ENCODE measurements around the gene OR7D4. TPM values are rescaled to one million over a fixed set of nuclear protein-coding genes. Genes with fewer than 3 reads are reported as not detected.

OR7D4 gene
- total RNA-seq, 1 experiment from 2014 or later = not detected

DNA sequence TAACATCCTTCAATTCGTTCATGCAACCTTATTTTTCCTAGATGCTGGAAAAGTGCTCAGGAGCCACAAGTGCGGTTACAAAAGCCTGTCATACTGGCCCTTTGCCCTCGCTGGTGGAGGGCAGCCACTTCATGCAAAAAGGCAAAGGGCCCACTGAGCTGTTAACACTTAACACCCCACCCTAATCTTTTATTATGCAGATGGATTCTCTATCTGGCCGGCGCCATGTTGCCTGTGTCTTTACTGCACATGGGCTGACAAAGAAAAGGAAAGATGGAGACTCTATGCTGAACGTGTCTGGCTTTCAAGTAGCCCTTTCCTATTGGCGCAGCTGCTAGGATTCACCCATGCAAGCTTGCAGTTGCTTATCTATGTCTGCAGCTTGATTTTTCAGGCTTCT, 29.9 kb downstream of the OR7D4 start:
- ChIA-PET POLR2A (no interaction called here), CTCF (interaction anchor here (1.3 kb wide), 1 partner anchor 16 kb away, joined by 3 read pairs; no protein-coding TSS in a partner anchor)
- TF ChIP-seq, protein P1, sequence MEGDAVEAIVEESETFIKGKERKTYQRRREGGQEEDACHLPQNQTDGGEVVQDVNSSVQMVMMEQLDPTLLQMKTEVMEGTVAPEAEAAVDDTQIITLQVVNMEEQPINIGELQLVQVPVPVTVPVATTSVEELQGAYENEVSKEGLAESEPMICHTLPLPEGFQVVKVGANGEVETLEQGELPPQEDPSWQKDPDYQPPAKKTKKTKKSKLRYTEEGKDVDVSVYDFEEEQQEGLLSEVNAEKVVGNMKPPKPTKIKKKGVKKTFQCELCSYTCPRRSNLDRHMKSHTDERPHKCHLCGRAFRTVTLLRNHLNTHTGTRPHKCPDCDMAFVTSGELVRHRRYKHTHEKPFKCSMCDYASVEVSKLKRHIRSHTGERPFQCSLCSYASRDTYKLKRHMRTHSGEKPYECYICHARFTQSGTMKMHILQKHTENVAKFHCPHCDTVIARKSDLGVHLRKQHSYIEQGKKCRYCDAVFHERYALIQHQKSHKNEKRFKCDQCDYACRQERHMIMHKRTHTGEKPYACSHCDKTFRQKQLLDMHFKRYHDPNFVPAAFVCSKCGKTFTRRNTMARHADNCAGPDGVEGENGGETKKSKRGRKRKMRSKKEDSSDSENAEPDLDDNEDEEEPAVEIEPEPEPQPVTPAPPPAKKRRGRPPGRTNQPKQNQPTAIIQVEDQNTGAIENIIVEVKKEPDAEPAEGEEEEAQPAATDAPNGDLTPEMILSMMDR (IDR thresholded peaks at IDR 0.05; ENCODE audit: unreplicated experiment) = no peak
- H3K4me1 Mint-ChIP-seq (ENCODE audit: insufficient read depth, unreplicated experiment) = no peaks in the 10 kb centered on the region
- H3K27ac Mint-ChIP-seq (ENCODE audit: low read depth, unreplicated experiment) = no peak overlapping the region
- peaks cover 25% of the 10 kb centered on the region for H3K9me3 Mint-ChIP-seq (ENCODE audit: unreplicated experiment)
- BruUV-seq (replicated peaks) = no TSS peak
- no peak for DNase-seq (ENCODE audit: unreplicated experiment)
- no peaks in the 10 kb centered on the region for H3K27me3 Mint-ChIP-seq (ENCODE audit: insufficient read depth, unreplicated experiment)
- intact Hi-C loops (cut with micrococcal nuclease) = no loop called here
- H3K4me3 Mint-ChIP-seq (ENCODE audit: unreplicated experiment) = no peak overlapping the region
- no peaks in the 10 kb centered on the region for H3K36me3 Mint-ChIP-seq (ENCODE audit: insufficient read depth, unreplicated experiment)

DNA sequence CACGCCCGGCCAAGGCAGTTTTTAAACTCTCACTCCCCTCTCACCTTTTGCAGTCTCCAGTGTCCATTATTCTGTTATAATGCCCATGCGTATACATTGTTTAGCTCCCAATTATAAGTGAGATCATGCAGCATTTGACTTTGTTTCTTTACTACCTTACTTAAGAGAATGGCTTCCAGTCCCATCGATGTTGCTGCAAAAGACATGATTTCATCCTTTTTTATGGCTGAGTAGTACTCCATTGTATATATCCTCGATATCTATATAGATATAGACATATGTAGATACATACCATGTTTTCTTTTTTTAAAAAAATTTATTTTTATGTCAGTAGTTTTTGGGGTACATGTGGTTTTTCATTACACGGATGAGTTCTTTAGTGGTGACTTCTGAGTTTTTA, 32.2 kb downstream of the OR7D4 start:
- H3K9me3 Mint-ChIP-seq (ENCODE audit: unreplicated experiment) = peaks cover 18% of the 10 kb centered on the region

DNA sequence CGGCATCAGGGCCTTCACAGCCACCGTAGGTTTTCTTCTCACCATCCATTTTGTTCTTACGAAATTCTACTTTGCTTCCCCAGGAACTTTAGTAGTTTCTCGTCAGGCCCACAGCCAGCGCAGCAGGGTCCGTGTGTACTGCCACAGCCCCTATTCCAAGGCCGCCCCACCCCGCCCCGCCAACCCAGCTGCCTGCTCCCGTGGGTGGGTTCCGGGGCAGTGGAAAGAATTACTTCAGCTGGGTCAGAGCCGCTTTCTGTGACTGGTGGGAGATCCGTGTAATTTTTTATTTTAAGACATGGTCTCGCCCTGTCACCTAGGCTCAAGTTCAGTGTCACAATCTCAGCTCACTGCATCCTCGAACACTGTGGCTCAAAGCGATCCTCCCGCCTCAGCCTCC, 36.4 kb downstream of the OR7D4 start:
- BruUV-seq (replicated peaks) = no TSS peak
- Mint-ChIP-seq H3K27me3 (ENCODE audit: insufficient read depth, unreplicated experiment) (no peaks in the 10 kb centered on the region), H3K4me3 (ENCODE audit: unreplicated experiment) (no peak overlapping the region), H3K4me1 (ENCODE audit: insufficient read depth, unreplicated experiment) (no peaks in the 10 kb centered on the region), H3K27ac (ENCODE audit: low read depth, unreplicated experiment) (no peak overlapping the region), H3K9me3 (ENCODE audit: unreplicated experiment) (peaks cover 7% of the 10 kb centered on the region), H3K36me3 (ENCODE audit: insufficient read depth, unreplicated experiment) (no peaks in the 10 kb centered on the region)
- intact Hi-C loops (cut with micrococcal nuclease) = no loop called here
- POLR2A ChIA-PET = no interaction called here
- no peak for DNase-seq (ENCODE audit: unreplicated experiment)
- TF ChIP-seq, protein P1 (IDR thresholded peaks at IDR 0.05; ENCODE audit: unreplicated experiment) = no peak
- CTCF ChIA-PET = no interaction called here

More for the DNA sequence above, 32.2 kb downstream of the OR7D4 start:
- Mint-ChIP-seq H3K4me3 (ENCODE audit: unreplicated experiment) (no peak overlapping the region), H3K4me1 (ENCODE audit: insufficient read depth, unreplicated experiment) (no peaks in the 10 kb centered on the region), H3K27ac (ENCODE audit: low read depth, unreplicated experiment) (no peak overlapping the region), H3K27me3 (ENCODE audit: insufficient read depth, unreplicated experiment) (no peaks in the 10 kb centered on the region), H3K36me3 (ENCODE audit: insufficient read depth, unreplicated experiment) (no peaks in the 10 kb centered on the region)
- TF ChIP-seq, protein P1 (IDR thresholded peaks at IDR 0.05; ENCODE audit: unreplicated experiment) = no peak
- ChIA-PET POLR2A (no interaction called here), CTCF (no interaction called here)
- BruUV-seq (replicated peaks) = no TSS peak
- intact Hi-C loops (cut with micrococcal nuclease) = no loop called here
- no peak for DNase-seq (ENCODE audit: unreplicated experiment)

DNA sequence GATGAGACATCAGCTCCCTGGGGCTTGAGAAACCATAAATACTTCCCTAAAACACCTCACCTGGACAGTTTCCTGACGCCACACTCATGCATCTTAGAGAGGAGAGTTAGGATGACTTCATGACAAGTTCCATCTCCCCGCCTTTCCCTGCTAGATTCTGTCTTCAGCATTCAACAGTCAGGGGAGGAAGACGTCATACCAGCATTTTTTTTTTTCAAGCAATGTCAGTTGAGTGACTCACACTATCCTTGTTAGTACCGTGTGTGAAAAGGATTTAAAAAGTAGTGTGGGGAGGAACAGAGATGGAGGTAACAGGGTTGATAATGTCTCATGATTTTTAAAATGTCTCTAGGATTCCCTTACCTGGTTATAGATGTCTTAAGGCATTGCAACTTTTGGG, 40.5 kb downstream of the OR7D4 start, which contains the start of gene OR7D2:
TSS of gene OR7D2 (plus strand) at position 79 of the 400 bp plus-strand sequence. CDS start 6,803 bp downstream, outside the sequence.
- H3K9me3 Mint-ChIP-seq (ENCODE audit: unreplicated experiment) = peaks cover 8% of the 10 kb centered on the region
- no peak for DNase-seq (ENCODE audit: unreplicated experiment)
- POLR2A ChIA-PET = no interaction called here
- H3K36me3 Mint-ChIP-seq (ENCODE audit: insufficient read depth, unreplicated experiment) = no peaks in the 10 kb centered on the region
- intact Hi-C loops (cut with micrococcal nuclease) = no loop called here
- no peaks in the 10 kb centered on the region for H3K4me1 Mint-ChIP-seq (ENCODE audit: insufficient read depth, unreplicated experiment)
- CTCF ChIA-PET = interaction anchor here (0.7 kb wide), 1 partner anchor 22 kb away, joined by 3 read pairs; no protein-coding TSS in a partner anchor
- no peaks in the 10 kb centered on the region for H3K27me3 Mint-ChIP-seq (ENCODE audit: insufficient read depth, unreplicated experiment)
- H3K4me3 Mint-ChIP-seq (ENCODE audit: unreplicated experiment) = no peak within 1 kb of the TSS
- no TSS peak for BruUV-seq (replicated peaks)
- TF ChIP-seq, protein P1 (IDR thresholded peaks at IDR 0.05; ENCODE audit: unreplicated experiment) = no peak
- H3K27ac Mint-ChIP-seq (ENCODE audit: low read depth, unreplicated experiment) = no peak within 1 kb of the TSS
